D721Med (cell line): ENCODE data around the gene SMR3A.

Experiments
- DNase-seq: peaks from one replicate; pipeline ENCODE4 v3.0.0; 2011; ENCODE audit warnings: low spot score; ENCODE audit not compliant: insufficient read length
- FAIRE-seq: peaks from 2 replicates; lab custom pipeline; 2011; peaks lifted over from hg19 to GRCh38; lab: Jason Lieb, UNC
- CTCF ChIP-seq: IDR thresholded peaks from 2 replicates; pipeline ENCODE4 v1.5.1; 2012; ENCODE audit warnings: mild to moderate bottlenecking, control low read depth; ENCODE audit not compliant: insufficient read depth; ENCODE audit errors: missing control alignments

The SMR3A gene

GRCh38 chr4:70337886-70338420 is 22.6 kb upstream of the SMR3A start:
- DNase-seq (no peak), FAIRE-seq (no peak)
- TF ChIP-seq CTCF, result no peak

GRCh38 chr4:70356185-70356584 is 4.4 kb upstream of the SMR3A start:
- DNase-seq, result no peak
- FAIRE-seq, result no peak
- no peak for TF ChIP-seq CTCF

- TF ChIP-seq CTCF, result no peak
- FAIRE-seq (no peak), DNase-seq (no peak)
Measured at GRCh38 chr4:70359115-70359661, 1.4 kb upstream of the SMR3A start.

GRCh38 chr4:70364002-70364401 is 3.4 kb downstream of the SMR3A start:
- FAIRE-seq (no peak), DNase-seq (no peak)
- no peak for TF ChIP-seq CTCF

GRCh38 chr4:70365479-70365878 is 4.9 kb downstream of the SMR3A start:
- DNase-seq (no peak), FAIRE-seq (no peak)
- TF ChIP-seq CTCF, result no peak

GRCh38 chr4:70367813-70368212 is 7.3 kb downstream of the SMR3A start:
- DNase-seq (no peak), FAIRE-seq (no peak)
- TF ChIP-seq CTCF, result no peak

- no peak for TF ChIP-seq CTCF
- DNase-seq (no peak), FAIRE-seq (no peak)
Measured at GRCh38 chr4:70371987-70372386, 11.4 kb downstream of the SMR3A start.
